OCI-LY3 (cell line): ENCODE results near the gene SH3PXD2B.
"Not testable (repeated sequence)": the region's sequence is repeated elsewhere in the genome, so short reads cannot be mapped to it uniquely, and the experiment has no call there.

ENCODE experiments used
- H2AFZ ChIP-seq: fragments of 200-600, 300-600 bp; shearing (Covaris generic); 2 replicates; pipeline ENCODE4 v1.6.0; 2014; ENCODE audit warnings: antibody characterized with exemption, low read depth, low read length
- H3K27ac ChIP-seq: fragments of 200-600, 300-600 bp; sonication (generic); 2 replicates; pipeline ENCODE4 v1.5.1; 2014; ENCODE audit warnings: mild to moderate bottlenecking, low read length, moderate library complexity, mixed read lengths
- H3K27me3 ChIP-seq: fragments of 200-600, 300-600 bp; sonication (generic); 2 replicates; pipeline ENCODE4 v1.6.1; 2014; ENCODE audit warnings: low read depth, low read length, mixed read lengths
- H3K36me3 ChIP-seq: fragments of 200-600, 300-600 bp; sonication (generic); replicated peaks from 2 replicates; pipeline ENCODE3; 2014; ENCODE audit warnings: low read depth, low read length, mixed read lengths
- H3K4me1 ChIP-seq: fragments of 300-600, 200-600 bp; sonication (generic); 2 replicates; pipeline ENCODE4 v1.6.1; 2014; ENCODE audit warnings: low read length, mixed read lengths
- H3K4me2 ChIP-seq: fragments of 200-600, 300-600 bp; sonication (generic); 2 replicates; pipeline ENCODE4 v1.6.1; 2014; ENCODE audit warnings: low read length, mixed read lengths
- H3K4me3 ChIP-seq: fragments of 300-600, 200-600 bp; sonication (generic); 2 replicates; pipeline ENCODE4 v1.5.1; 2014; ENCODE audit warnings: antibody characterized with exemption, mild to moderate bottlenecking, low read length, moderate library complexity
- H3K79me2 ChIP-seq: fragments of 300-600, 200-600 bp; shearing (Covaris generic); 2 replicates; pipeline ENCODE4 v1.6.1; 2014; ENCODE audit warnings: mild to moderate bottlenecking, low read length, mixed read lengths
- H3K9ac ChIP-seq: fragments of 300-600, 200-600 bp; shearing (Covaris generic); 2 replicates; pipeline ENCODE4 v1.6.0; 2014; ENCODE audit warnings: mild to moderate bottlenecking, low read length, moderate library complexity
- H3K9me3 ChIP-seq: fragments of 200-600, 300-600 bp; shearing (Covaris generic); 2 replicates; pipeline ENCODE4 v1.6.1; 2014; ENCODE audit warnings: low read length, mixed read lengths; ENCODE audit not compliant: insufficient read depth
- H4K20me1 ChIP-seq: fragments of 200-600, 300-600 bp; sonication (generic); 2 replicates; pipeline ENCODE4 v1.6.1; 2016; ENCODE audit warnings: low read length, mixed read lengths; ENCODE audit not compliant: insufficient read depth
- CTCF ChIP-seq: fragments of 200-600, 300-600 bp; sonication (generic); IDR thresholded peaks from 2 replicates; pipeline ENCODE4 v1.5.1; 2014; ENCODE audit warnings: antibody characterized with exemption, low read length, low read depth
- EZH2phosphoT487 ChIP-seq: fragments of 200-600 bp; shearing (Covaris generic); IDR thresholded peaks from 2 replicates; pipeline ENCODE4 v1.6.1; 2018; ENCODE audit warnings: antibody characterized with exemption, mixed run types, low read depth

The SH3PXD2B gene

GRCh38 chr5:172293054-172293744 is 161.1 kb downstream of the SH3PXD2B start:
- Histone ChIP-seq H3K4me3 (peak overlapping the region; percentile 25), H3K9me3 (no peaks in the 10 kb centered on the region), H2AFZ (peak overlapping the region; percentile 7; the same call in 1 of the 2 replicates), H3K27me3 (peaks cover 6% of the 10 kb centered on the region), H3K36me3 (no peaks in the 10 kb centered on the region), H3K27ac (no peak overlapping the region), H3K4me2 (peak overlapping the region; percentile 51), H3K9ac (no peak overlapping the region), H4K20me1 (no peaks in the 10 kb centered on the region), H3K4me1 (peaks cover 5% of the 10 kb centered on the region; the same call in 1 of the 2 replicates), H3K79me2 (no peaks in the 10 kb centered on the region)
- peak; percentile 87 for TF ChIP-seq CTCF
- TF ChIP-seq EZH2phosphoT487 = no peak

GRCh38 chr5:172291837-172292236 is 162.5 kb downstream of the SH3PXD2B start:
- H3K27ac ChIP-seq, H3K4me2 ChIP-seq, H3K4me3 ChIP-seq, H3K27me3 ChIP-seq, H3K36me3 ChIP-seq, H3K79me2 ChIP-seq, H3K9me3 ChIP-seq, H4K20me1 ChIP-seq, H2AFZ ChIP-seq, H3K9ac ChIP-seq, H3K4me1 ChIP-seq: not testable (repeated sequence)

GRCh38 chr5:172288465-172288864 is 165.9 kb downstream of the SH3PXD2B start:
- Histone ChIP-seq H3K27ac (no peak overlapping the region), H3K4me1 (peaks cover 15% of the 10 kb centered on the region)

GRCh38 chr5:172287140-172287539 is 167.2 kb downstream of the SH3PXD2B start:
- H4K20me1 ChIP-seq, H3K9ac ChIP-seq, H3K4me3 ChIP-seq, H2AFZ ChIP-seq, H3K4me2 ChIP-seq, H3K36me3 ChIP-seq, H3K27ac ChIP-seq, H3K9me3 ChIP-seq: not testable (repeated sequence)
- H3K27me3 ChIP-seq = peaks cover 12% of the 10 kb centered on the region
- peaks cover 12% of the 10 kb centered on the region for H3K79me2 ChIP-seq
- peaks cover 13% of the 10 kb centered on the region for H3K4me1 ChIP-seq

More at GRCh38 chr5:172288465-172288864, 165.9 kb downstream of the SH3PXD2B start:
- no peak overlapping the region for H3K4me3 ChIP-seq
- TF ChIP-seq CTCF (no peak), EZH2phosphoT487 (no peak)
- no peaks in the 10 kb centered on the region for H3K36me3 ChIP-seq
- H2AFZ ChIP-seq = no peak overlapping the region
- no peaks in the 10 kb centered on the region for H3K9me3 ChIP-seq
- H3K9ac ChIP-seq = no peak overlapping the region
- H3K4me2 ChIP-seq = no peak overlapping the region
- H3K79me2 ChIP-seq = no peaks in the 10 kb centered on the region
- H3K27me3 ChIP-seq = peaks cover 12% of the 10 kb centered on the region
- H4K20me1 ChIP-seq = no peaks in the 10 kb centered on the region

GRCh38 chr5:172285226-172286143 is 168.8 kb downstream of the SH3PXD2B start:
- peaks cover 21% of the 10 kb centered on the region for H3K4me1 ChIP-seq
- TF ChIP-seq EZH2phosphoT487 = no peak
- no peak for TF ChIP-seq CTCF
- H3K36me3 ChIP-seq = no peaks in the 10 kb centered on the region
- no peak overlapping the region for H2AFZ ChIP-seq
- 0 out of 2 replicates have a peak, but pooled peaks cover 8% of the 10 kb centered on the region for H4K20me1 ChIP-seq
- H3K4me2 ChIP-seq = peak overlapping the region; percentile 84
- H3K9me3 ChIP-seq = no peaks in the 10 kb centered on the region
- H3K4me3 ChIP-seq = peak overlapping the region; percentile 88
- H3K27me3 ChIP-seq = peaks cover 12% of the 10 kb centered on the region
- H3K9ac ChIP-seq = no peak overlapping the region
- H3K79me2 ChIP-seq = peaks cover 28% of the 10 kb centered on the region
- H3K27ac ChIP-seq = no peak overlapping the region
